HL-60 (cell line): ENCODE results near the gene TECTB.

Experiments used
- DNase-seq, 2 experiments: peaks; one replicate each; pipeline ENCODE4 v3.0.0-alpha.2; 2010 to 2020; ENCODE audit warnings: low read depth in 1 of 2, low spot score in 1 of 2
- H3K27ac ChIP-seq: fragments of 250-450 bp; sonication (Bioruptor Pico); replicated peaks from 2 replicates; pipeline ENCODE4 v1.5.1; 2020; ENCODE audit warnings: mild to moderate bottlenecking, moderate library complexity
- H3K27me3 ChIP-seq: fragments of 250-450 bp; sonication (Bioruptor Pico); 2 replicates; pipeline ENCODE4 v1.5.1; 2021; ENCODE audit warnings: mild to moderate bottlenecking, moderate library complexity; ENCODE audit not compliant: insufficient read depth, poor library complexity, severe bottlenecking
- H3K4me3 ChIP-seq: replicated peaks from 2 replicates; pipeline ENCODE4 v1.5.1; 2011; ENCODE audit warnings: mild to moderate bottlenecking, control low read depth, low read length; ENCODE audit not compliant: insufficient read depth
- CTCF ChIP-seq: IDR thresholded peaks from one replicate; pipeline ENCODE4 v1.5.1; 2011; ENCODE audit warnings: low read length, control low read depth, inconsistent platforms; ENCODE audit not compliant: insufficient read depth
- GABPA ChIP-seq: IDR thresholded peaks from 2 replicates; pipeline ENCODE4 v1.6.1; 2012; ENCODE audit warnings: low read depth
- POLR2AphosphoS5 ChIP-seq: IDR thresholded peaks from 2 replicates; pipeline ENCODE4 v1.6.1; 2012; ENCODE audit warnings: low read depth
- REST ChIP-seq: IDR thresholded peaks from 2 replicates; pipeline ENCODE4 v1.6.1; 2012; ENCODE audit warnings: low read depth; ENCODE audit not compliant: insufficient replicate concordance
- SPI1 ChIP-seq: IDR thresholded peaks from 2 replicates; pipeline ENCODE4 v1.6.1; 2012; ENCODE audit warnings: low read depth, mild to moderate bottlenecking, borderline replicate concordance

TECTB gene

GRCh38 chr10:112241651-112242341, 41.4 kb upstream of the TECTB start:
- no peaks in the 10 kb centered on the region for H3K27me3 ChIP-seq
- no peak overlapping the region for H3K27ac ChIP-seq
- no peak for TF ChIP-seq GABPA
- TF ChIP-seq SPI1, result no peak
- TF ChIP-seq POLR2AphosphoS5, result no peak
- no peak for TF ChIP-seq REST
- TF ChIP-seq CTCF, result no peak
- H3K4me3 ChIP-seq, result no peak overlapping the region
- no peak for DNase-seq

GRCh38 chr10:112242769-112243168, 40.4 kb upstream of the TECTB start:
- DNase-seq, result no peak
- H3K27me3 ChIP-seq, result no peaks in the 10 kb centered on the region
- no peak overlapping the region for H3K27ac ChIP-seq
- TF ChIP-seq SPI1, result no peak
- no peak for TF ChIP-seq REST
- no peak for TF ChIP-seq GABPA
- TF ChIP-seq CTCF, result no peak
- no peak for TF ChIP-seq POLR2AphosphoS5
- H3K4me3 ChIP-seq, result no peak overlapping the region

GRCh38 chr10:112243713-112244112, 39.5 kb upstream of the TECTB start:
- Histone ChIP-seq H3K4me3 (no peak overlapping the region), H3K27me3 (no peaks in the 10 kb centered on the region), H3K27ac (no peak overlapping the region)
- TF ChIP-seq REST, result no peak
- no peak for TF ChIP-seq CTCF
- no peak for TF ChIP-seq POLR2AphosphoS5
- DNase-seq, result no peak
